HepG2 (cell line): ENCODE data around the gene VRK3.

Experiments
- ADNP ChIP-seq: sonication (generic); formaldehyde crosslinking; IDR thresholded peaks from 2 replicates; pipeline ENCODE4 v1.4.0; 2020; ENCODE audit warnings: missing genetic modification reagents
- CHD4 ChIP-seq: fragments of 200-600 bp; sonication (generic); IDR thresholded peaks from 2 replicates; pipeline ENCODE4 v1.7.0; 2017; ENCODE audit warnings: mild to moderate bottlenecking, low read length, borderline replicate concordance
- CTCF ChIP-seq: sonication (generic); formaldehyde crosslinking; IDR thresholded peaks from 2 replicates; pipeline ENCODE4 v1.5.0; 2020; ENCODE audit warnings: mild to moderate bottlenecking, missing genetic modification reagents, moderate library complexity
- ELF1 ChIP-seq: sonication (generic); formaldehyde crosslinking; IDR thresholded peaks from 2 replicates; pipeline ENCODE4 v1.4.0; 2020; ENCODE audit warnings: missing genetic modification reagents
- SALL2 ChIP-seq: sonication (generic); formaldehyde crosslinking; IDR thresholded peaks from 2 replicates; pipeline ENCODE4 v1.8.1; 2023; ENCODE audit warnings: mild to moderate bottlenecking, missing genetic modification reagents, inconsistent platforms
- SRY ChIP-seq: sonication (generic); formaldehyde crosslinking; IDR thresholded peaks from 2 replicates; pipeline ENCODE4 v1.8.0; 2022; ENCODE audit warnings: mild to moderate bottlenecking, missing genetic modification reagents
- TEAD3 ChIP-seq: optimal IDR thresholded peaks from 2 replicates; pipeline ENCODE3; 2016; ENCODE audit warnings: borderline replicate concordance
- ZBTB42 ChIP-seq: sonication (generic); formaldehyde crosslinking; IDR thresholded peaks from 2 replicates; pipeline ENCODE4 v1.5.0; 2020; ENCODE audit warnings: mild to moderate bottlenecking, missing genetic modification reagents
- TF ChIP-seq, protein P1 (sequence below), 2 experiments: sonication (generic) in 1 of 2; formaldehyde crosslinking in 1 of 2; IDR thresholded peaks; 2 replicates each; pipeline versions ENCODE4 v1.4.0 to v1.6.1; 2018 to 2020; ENCODE audit warnings: missing genetic modification reagents in 2 of 2, borderline replicate concordance in 1 of 2, low read depth in 1 of 2, mild to moderate bottlenecking in 1 of 2, missing biosample characterization in 1 of 2
- TF ChIP-seq, protein P2 (sequence below): sonication (generic); formaldehyde crosslinking; IDR thresholded peaks from 2 replicates; pipeline ENCODE4 v1.4.0; 2020; ENCODE audit warnings: mild to moderate bottlenecking, missing genetic modification reagents
- TF ChIP-seq, protein P3 (sequence below): sonication (generic); formaldehyde crosslinking; IDR thresholded peaks from 2 replicates; pipeline ENCODE4 v1.4.0; 2020; ENCODE audit warnings: mild to moderate bottlenecking, missing genetic modification reagents

GRCh38 chr19:50007947-50008346, 17.2 kb downstream of the VRK3 start:
- TF ChIP-seq, protein P1, sequence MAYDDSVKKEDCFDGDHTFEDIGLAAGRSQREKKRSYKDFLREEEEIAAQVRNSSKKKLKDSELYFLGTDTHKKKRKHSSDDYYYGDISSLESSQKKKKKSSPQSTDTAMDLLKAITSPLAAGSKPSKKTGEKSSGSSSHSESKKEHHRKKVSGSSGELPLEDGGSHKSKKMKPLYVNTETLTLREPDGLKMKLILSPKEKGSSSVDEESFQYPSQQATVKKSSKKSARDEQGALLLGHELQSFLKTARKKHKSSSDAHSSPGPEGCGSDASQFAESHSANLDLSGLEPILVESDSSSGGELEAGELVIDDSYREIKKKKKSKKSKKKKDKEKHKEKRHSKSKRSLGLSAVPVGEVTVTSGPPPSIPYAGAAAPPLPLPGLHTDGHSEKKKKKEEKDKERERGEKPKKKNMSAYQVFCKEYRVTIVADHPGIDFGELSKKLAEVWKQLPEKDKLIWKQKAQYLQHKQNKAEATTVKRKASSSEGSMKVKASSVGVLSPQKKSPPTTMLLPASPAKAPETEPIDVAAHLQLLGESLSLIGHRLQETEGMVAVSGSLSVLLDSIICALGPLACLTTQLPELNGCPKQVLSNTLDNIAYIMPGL (CRISPR knock-in tag; IDR thresholded peaks at IDR 0.05; ENCODE audit: borderline replicate concordance in 1 of 2, low read depth in 1 of 2): no peak
- TF ChIP-seq, protein P2, sequence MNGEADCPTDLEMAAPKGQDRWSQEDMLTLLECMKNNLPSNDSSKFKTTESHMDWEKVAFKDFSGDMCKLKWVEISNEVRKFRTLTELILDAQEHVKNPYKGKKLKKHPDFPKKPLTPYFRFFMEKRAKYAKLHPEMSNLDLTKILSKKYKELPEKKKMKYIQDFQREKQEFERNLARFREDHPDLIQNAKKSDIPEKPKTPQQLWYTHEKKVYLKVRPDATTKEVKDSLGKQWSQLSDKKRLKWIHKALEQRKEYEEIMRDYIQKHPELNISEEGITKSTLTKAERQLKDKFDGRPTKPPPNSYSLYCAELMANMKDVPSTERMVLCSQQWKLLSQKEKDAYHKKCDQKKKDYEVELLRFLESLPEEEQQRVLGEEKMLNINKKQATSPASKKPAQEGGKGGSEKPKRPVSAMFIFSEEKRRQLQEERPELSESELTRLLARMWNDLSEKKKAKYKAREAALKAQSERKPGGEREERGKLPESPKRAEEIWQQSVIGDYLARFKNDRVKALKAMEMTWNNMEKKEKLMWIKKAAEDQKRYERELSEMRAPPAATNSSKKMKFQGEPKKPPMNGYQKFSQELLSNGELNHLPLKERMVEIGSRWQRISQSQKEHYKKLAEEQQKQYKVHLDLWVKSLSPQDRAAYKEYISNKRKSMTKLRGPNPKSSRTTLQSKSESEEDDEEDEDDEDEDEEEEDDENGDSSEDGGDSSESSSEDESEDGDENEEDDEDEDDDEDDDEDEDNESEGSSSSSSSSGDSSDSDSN (CRISPR knock-in tag): no peak
- TF ChIP-seq SALL2 (CRISPR knock-in tag) (no peak), ADNP (CRISPR knock-in tag) (no peak), CTCF (CRISPR knock-in tag) (no peak), CHD4 (no peak), SRY (no peak), ELF1 (CRISPR knock-in tag) (no peak), ZBTB42 (CRISPR knock-in tag) (no peak), TEAD3 (no peak)
- TF ChIP-seq, protein P3, sequence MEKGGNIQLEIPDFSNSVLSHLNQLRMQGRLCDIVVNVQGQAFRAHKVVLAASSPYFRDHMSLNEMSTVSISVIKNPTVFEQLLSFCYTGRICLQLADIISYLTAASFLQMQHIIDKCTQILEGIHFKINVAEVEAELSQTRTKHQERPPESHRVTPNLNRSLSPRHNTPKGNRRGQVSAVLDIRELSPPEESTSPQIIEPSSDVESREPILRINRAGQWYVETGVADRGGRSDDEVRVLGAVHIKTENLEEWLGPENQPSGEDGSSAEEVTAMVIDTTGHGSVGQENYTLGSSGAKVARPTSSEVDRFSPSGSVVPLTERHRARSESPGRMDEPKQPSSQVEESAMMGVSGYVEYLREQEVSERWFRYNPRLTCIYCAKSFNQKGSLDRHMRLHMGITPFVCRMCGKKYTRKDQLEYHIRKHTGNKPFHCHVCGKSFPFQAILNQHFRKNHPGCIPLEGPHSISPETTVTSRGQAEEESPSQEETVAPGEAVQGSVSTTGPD: no peak
